Keratinocyte (primary cell): Measurements from ENCODE around the gene MALRD1. TPM values are rescaled to one million over a fixed set of nuclear protein-coding genes. Genes with fewer than 3 reads are reported as not detected.

Source experiments
- DNase-seq: peaks from one replicate; pipeline ENCODE4 v3.0.0-alpha.2; 2011; ENCODE audit warnings: low read depth, missing footprints, low spot score
- FAIRE-seq: peaks from 2 replicates; lab custom pipeline; 2011; peaks lifted over from hg19 to GRCh38; lab: Jason Lieb, UNC
- H2AFZ ChIP-seq: 2 replicates; pipeline ENCODE4 v1.6.0; 2012; ENCODE audit warnings: low read length, control low read depth, inconsistent platforms; ENCODE audit not compliant: control insufficient read depth
- H3K27ac ChIP-seq: 2 replicates; pipeline ENCODE4 v1.5.1; 2011; ENCODE audit warnings: low read length; ENCODE audit not compliant: control insufficient read depth, insufficient read depth
- H3K27me3 ChIP-seq: 3 replicates; pipeline ENCODE4 v1.6.0; 2011; ENCODE audit warnings: low read length; ENCODE audit not compliant: control insufficient read depth, insufficient read depth; ENCODE audit errors: extremely low read depth
- H3K36me3 ChIP-seq, 2 experiments: 2 replicates in 1 of 2; 3 replicates in 1 of 2; pipeline ENCODE4 v1.5.1; 2011; ENCODE audit warnings: low read length in 2 of 2, mild to moderate bottlenecking in 1 of 2; ENCODE audit not compliant: control insufficient read depth in 2 of 2, insufficient read depth in 2 of 2; ENCODE audit errors: extremely low read depth in 1 of 2
- H3K4me1 ChIP-seq: 3 replicates; pipeline ENCODE4 v1.5.1; 2011; ENCODE audit warnings: low read length; ENCODE audit not compliant: control insufficient read depth, insufficient read depth; ENCODE audit errors: extremely low read depth
- H3K4me2 ChIP-seq: 3 replicates; pipeline ENCODE4 v1.6.0; 2011; ENCODE audit warnings: low read depth, low read length; ENCODE audit not compliant: control insufficient read depth, insufficient read depth; ENCODE audit errors: extremely low read depth
- H3K4me3 ChIP-seq, 3 experiments: fragments of 200-600 bp in 1 of 3; sonication (generic) in 1 of 3; 2 replicates in 2 of 3; 3 replicates in 1 of 3; pipeline ENCODE4 v1.5.1; 2011 to 2016; ENCODE audit warnings: low read length in 3 of 3, mild to moderate bottlenecking in 3 of 3, control low read depth in 2 of 3, inconsistent platforms in 1 of 3, low read depth in 1 of 3, mixed read lengths in 1 of 3, mixed run types in 1 of 3, moderate library complexity in 1 of 3; ENCODE audit not compliant: control insufficient read depth in 2 of 3, insufficient read depth in 2 of 3; ENCODE audit errors: extremely low read depth in 1 of 3
- H3K79me2 ChIP-seq: 2 replicates; pipeline ENCODE4 v1.6.0; 2012; ENCODE audit warnings: low read length; ENCODE audit not compliant: control insufficient read depth, insufficient read depth
- H3K9ac ChIP-seq: 3 replicates; pipeline ENCODE4 v1.6.0; 2011; ENCODE audit warnings: low read length; ENCODE audit not compliant: control insufficient read depth, insufficient read depth; ENCODE audit errors: extremely low read depth
- H3K9me1 ChIP-seq: 3 replicates; pipeline ENCODE4 v1.6.0; 2011; ENCODE audit warnings: low read length; ENCODE audit not compliant: control insufficient read depth, insufficient read depth; ENCODE audit errors: extremely low read depth
- H3K9me3 ChIP-seq: 2 replicates; pipeline ENCODE4 v1.5.1; 2012; ENCODE audit warnings: low read depth, low read length; ENCODE audit not compliant: control insufficient read depth
- H4K20me1 ChIP-seq: 3 replicates; pipeline ENCODE4 v1.6.0; 2011; ENCODE audit warnings: low read length; ENCODE audit not compliant: control insufficient read depth, insufficient read depth; ENCODE audit errors: extremely low read depth
- EZH2 ChIP-seq: IDR thresholded peaks from one replicate; pipeline ENCODE4 v1.6.1; 2012; ENCODE audit warnings: inconsistent platforms, mild to moderate bottlenecking, low read length, moderate library complexity
- dilution Hi-C: fragments of 300-500 bp; cut with MboI; formaldehyde crosslinking; loops from one replicate; pipeline ENCODE4 v1.7.0; 2020; ENCODE audit warnings: low sequenced_read_pairs; ENCODE audit not compliant: extremely low pct_ligation_motif_present
- polyA plus RNA-seq, 5 experiments: library from polyadenylated mRNA; depleted of rRNA in 3 of 5; stranded (reverse) in 3 of 5; stranded (forward) in 1 of 5; unstranded in 1 of 5; fragments of >200 nt; gene quantifications; 1 replicate in 1 of 5; 2 replicates in 3 of 5; 3 replicates in 1 of 5; pipeline versions ENCODE4 v1.2.1 to v1.2.3, GENCODE V29; 2011 to 2012; ENCODE audit warnings: missing spikeins in 2 of 5, low read depth in 1 of 5, low replicate concordance in 1 of 5
- TF ChIP-seq, protein P1 (sequence below), 3 experiments: IDR thresholded peaks in 1 of 3; conservative IDR thresholded peaks in 1 of 3; optimal IDR thresholded peaks in 1 of 3; 2 replicates in 2 of 3; 3 replicates in 1 of 3; pipeline versions ENCODE3 to v1.5.1; 2011; ENCODE audit warnings: low read length in 3 of 3, mild to moderate bottlenecking in 3 of 3, moderate library complexity in 2 of 3, control low read depth in 1 of 3, inconsistent platforms in 1 of 3; ENCODE audit not compliant: insufficient read depth in 2 of 3; ENCODE audit errors: extremely low read depth in 1 of 3

Gene MALRD1
- polyA plus RNA-seq, 1 donor (not counting 4 experiments of a cell fraction or from before 2014, with no cell fraction given), result not detected

DNA sequence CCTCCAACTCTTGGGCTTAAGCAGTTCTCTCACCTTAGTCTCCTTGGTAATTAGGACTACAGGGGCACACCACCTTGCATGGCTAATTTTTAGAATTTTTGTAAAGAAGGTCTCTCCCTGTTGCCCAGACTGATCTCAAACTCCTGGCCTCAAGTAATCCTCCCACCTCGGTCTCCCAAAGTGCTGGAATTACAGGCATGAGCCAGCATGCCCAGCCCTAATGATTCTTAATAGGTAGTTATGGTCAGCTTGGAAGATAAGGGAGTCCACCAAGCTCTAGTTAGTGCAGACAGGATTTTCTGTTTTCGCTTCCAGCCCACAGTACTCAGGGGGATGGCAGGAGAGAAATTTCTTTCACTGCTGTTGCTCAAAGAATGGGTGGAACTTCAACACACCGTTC is 639.7 kb downstream of the MALRD1 start:
- H3K4me3 ChIP-seq, result no peak overlapping the region
- H3K9me3 ChIP-seq, result no peaks in the 10 kb centered on the region
- DNase-seq (no peak), FAIRE-seq (no peak)
- H2AFZ ChIP-seq, result no peak overlapping the region
- no peaks in the 10 kb centered on the region for H3K36me3 ChIP-seq
- no peak for TF ChIP-seq EZH2
- TF ChIP-seq, protein P1, sequence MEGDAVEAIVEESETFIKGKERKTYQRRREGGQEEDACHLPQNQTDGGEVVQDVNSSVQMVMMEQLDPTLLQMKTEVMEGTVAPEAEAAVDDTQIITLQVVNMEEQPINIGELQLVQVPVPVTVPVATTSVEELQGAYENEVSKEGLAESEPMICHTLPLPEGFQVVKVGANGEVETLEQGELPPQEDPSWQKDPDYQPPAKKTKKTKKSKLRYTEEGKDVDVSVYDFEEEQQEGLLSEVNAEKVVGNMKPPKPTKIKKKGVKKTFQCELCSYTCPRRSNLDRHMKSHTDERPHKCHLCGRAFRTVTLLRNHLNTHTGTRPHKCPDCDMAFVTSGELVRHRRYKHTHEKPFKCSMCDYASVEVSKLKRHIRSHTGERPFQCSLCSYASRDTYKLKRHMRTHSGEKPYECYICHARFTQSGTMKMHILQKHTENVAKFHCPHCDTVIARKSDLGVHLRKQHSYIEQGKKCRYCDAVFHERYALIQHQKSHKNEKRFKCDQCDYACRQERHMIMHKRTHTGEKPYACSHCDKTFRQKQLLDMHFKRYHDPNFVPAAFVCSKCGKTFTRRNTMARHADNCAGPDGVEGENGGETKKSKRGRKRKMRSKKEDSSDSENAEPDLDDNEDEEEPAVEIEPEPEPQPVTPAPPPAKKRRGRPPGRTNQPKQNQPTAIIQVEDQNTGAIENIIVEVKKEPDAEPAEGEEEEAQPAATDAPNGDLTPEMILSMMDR (optimal IDR thresholded peaks at IDR 0.05 in 1 of 3, IDR thresholded peaks at IDR 0.05 in 1 of 3, conservative IDR thresholded peaks at IDR 0.05 in 1 of 3; ENCODE audit: extremely low read depth in 1 of 3, insufficient read depth in 2 of 3, low read length in 3 of 3), result no peak
- H3K9me1 ChIP-seq, result no peaks in the 10 kb centered on the region
- dilution Hi-C loops, result no loop called here
- no peaks in the 10 kb centered on the region for H3K27me3 ChIP-seq
- H3K4me2 ChIP-seq, result no peak overlapping the region
- no peaks in the 10 kb centered on the region for H3K4me1 ChIP-seq
- no peak overlapping the region for H3K9ac ChIP-seq
- no peaks in the 10 kb centered on the region for H4K20me1 ChIP-seq
- H3K79me2 ChIP-seq, result no peaks in the 10 kb centered on the region
- H3K27ac ChIP-seq, result no peak overlapping the region

DNA sequence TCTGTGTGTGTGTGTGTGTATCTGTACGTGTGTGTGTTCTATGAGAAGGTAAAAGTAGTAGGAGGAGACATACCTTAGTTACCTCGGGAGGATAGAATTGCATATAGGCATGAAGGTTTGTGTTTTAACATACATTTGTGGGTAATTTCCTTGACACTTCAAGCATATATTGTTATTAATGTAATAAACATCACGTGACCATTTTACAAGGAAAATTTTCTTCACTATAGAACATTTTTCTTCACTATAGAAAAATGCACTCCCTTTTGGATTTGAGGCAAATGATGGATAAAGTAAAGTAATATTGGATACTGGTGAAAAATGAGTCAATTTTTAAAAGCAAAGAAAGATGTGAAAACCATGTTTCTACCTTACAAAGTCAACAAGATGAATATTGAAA is 640.6 kb downstream of the MALRD1 start:
- TF ChIP-seq, protein P1 (optimal IDR thresholded peaks at IDR 0.05 in 1 of 3, IDR thresholded peaks at IDR 0.05 in 1 of 3, conservative IDR thresholded peaks at IDR 0.05 in 1 of 3; ENCODE audit: extremely low read depth in 1 of 3, insufficient read depth in 2 of 3, low read length in 3 of 3), result no peak
- TF ChIP-seq EZH2, result no peak
- Histone ChIP-seq H2AFZ (no peak overlapping the region), H3K4me2 (no peak overlapping the region), H3K36me3 (no peaks in the 10 kb centered on the region), H3K27ac (no peak overlapping the region), H3K9ac (no peak overlapping the region), H3K9me1 (no peaks in the 10 kb centered on the region), H3K4me1 (no peaks in the 10 kb centered on the region), H4K20me1 (no peaks in the 10 kb centered on the region), H3K27me3 (no peaks in the 10 kb centered on the region), H3K9me3 (no peaks in the 10 kb centered on the region), H3K79me2 (no peaks in the 10 kb centered on the region), H3K4me3 (no peak overlapping the region)
- DNase-seq, result no peak
- no peak for FAIRE-seq
- dilution Hi-C loops, result no loop called here
